Fibroblast of pulmonary artery (primary cell): ENCODE results near the gene MFAP3L.

Source experiments
- DNase-seq: peaks from one replicate; pipeline ENCODE4 v3.0.0-alpha.2; 2010; ENCODE audit warnings: low read depth
- H3K4me3 ChIP-seq: replicated peaks from 2 replicates; pipeline ENCODE4 v1.5.1; 2011; ENCODE audit warnings: low read depth, mild to moderate bottlenecking, control low read depth, low read length, moderate library complexity
- CTCF ChIP-seq: IDR thresholded peaks from 2 replicates; pipeline ENCODE4 v1.5.1; 2011; ENCODE audit warnings: mild to moderate bottlenecking, control low read depth, low read length, inconsistent platforms; ENCODE audit errors: missing control alignments

Gene MFAP3L

GRCh38 chr4:170025523-170026252, 507 bp downstream of the MFAP3L start:
- peak; percentile 15 for DNase-seq
- peak overlapping the region; percentile 57 for H3K4me3 ChIP-seq
- TF ChIP-seq CTCF = no peak

GRCh38 chr4:170022211-170022610, 4.0 kb downstream of the MFAP3L start:
- no peak for DNase-seq
- no peak overlapping the region for H3K4me3 ChIP-seq
- no peak for TF ChIP-seq CTCF

- DNase-seq = no peak
- no peak for TF ChIP-seq CTCF
- no peak overlapping the region for H3K4me3 ChIP-seq
Measured at GRCh38 chr4:170017252-170017651, 8.9 kb downstream of the MFAP3L start.

GRCh38 chr4:170015285-170015684, 10.9 kb downstream of the MFAP3L start:
- no peak for DNase-seq
- no peak overlapping the region for H3K4me3 ChIP-seq

GRCh38 chr4:170014359-170015011, 11.7 kb downstream of the MFAP3L start:
- TF ChIP-seq CTCF = no peak
- no peak for DNase-seq
- H3K4me3 ChIP-seq = no peak overlapping the region

More at GRCh38 chr4:170015285-170015684, 10.9 kb downstream of the MFAP3L start:
- no peak for TF ChIP-seq CTCF

- TF ChIP-seq CTCF = no peak
- no peak for DNase-seq
- H3K4me3 ChIP-seq = no peak overlapping the region
Measured at GRCh38 chr4:170012629-170012958, 13.6 kb downstream of the MFAP3L start.
